Measurements from ENCODE around the gene NDUFC2.
A peak's percentile ranks its signal among the peaks of the same experiment; 100 is the strongest.
"Not testable (repeated sequence)": the region's sequence is repeated elsewhere in the genome, so short reads cannot be mapped to it uniquely, and the experiment has no call there.

The NDUFC2 gene

DNA sequence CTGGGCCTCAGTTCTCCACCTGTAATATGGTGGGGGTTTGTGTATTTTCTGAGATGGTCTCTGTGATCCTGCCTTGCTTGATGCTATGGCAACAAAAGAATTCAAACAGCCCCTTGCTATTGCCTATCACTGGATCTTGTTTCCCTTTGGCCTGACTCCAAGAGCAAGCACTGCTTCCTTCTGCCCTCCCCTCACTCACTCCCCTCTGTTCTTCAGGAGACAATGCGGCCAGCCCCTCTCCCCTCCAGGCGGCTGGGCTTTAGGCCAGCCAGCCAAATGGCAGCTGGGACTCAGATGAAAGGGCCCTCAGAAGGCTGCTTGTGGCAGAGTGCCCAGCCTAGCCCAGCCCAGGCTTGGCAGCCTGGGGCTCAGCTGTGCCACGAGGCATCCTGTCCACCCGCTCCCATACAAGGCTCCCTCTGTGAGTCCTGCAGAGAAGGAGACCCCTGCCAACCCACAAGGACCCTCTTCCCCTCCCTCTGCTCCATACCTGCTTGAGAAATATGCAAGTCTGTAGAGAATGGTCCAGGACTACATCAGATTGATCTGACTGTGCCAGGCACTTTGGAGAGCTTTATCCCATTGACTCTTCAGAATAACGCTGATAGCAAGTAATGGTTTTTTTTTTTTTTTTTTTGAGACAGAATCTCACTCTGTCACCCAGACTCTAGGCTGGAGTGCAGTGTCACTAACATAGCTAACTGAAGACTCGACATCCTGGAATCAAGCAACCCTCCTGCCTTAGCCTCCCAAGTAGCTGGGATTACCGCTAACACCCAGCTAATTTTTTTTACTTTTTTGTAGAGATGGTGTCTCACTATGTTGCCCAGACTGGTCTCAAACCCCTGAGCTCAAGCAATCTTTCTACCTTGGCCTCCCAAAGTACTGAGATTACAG is 49.0 kb downstream of the NDUFC2 start:
- DNase-seq (ENCODE audit: low spot score), result peak; percentile 95

DNA sequence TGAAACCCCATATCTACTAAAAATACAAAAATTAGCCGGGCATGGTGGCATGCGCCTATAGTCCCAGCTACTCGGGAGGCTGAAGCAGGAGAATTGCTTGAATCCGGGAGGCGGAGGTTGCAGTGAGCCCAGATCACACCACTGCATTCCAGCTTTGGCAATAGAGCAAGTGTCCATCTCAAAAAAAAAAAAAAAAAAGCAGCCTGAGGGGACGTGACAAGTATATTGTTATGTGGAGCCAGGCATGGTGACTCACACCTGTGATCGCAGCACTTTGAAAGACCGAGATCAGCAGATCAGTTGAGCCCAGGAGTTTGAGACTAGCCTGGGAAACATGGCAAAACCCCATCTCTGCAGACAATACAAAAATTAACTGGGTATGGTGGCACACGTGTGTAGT is 51.2 kb downstream of the NDUFC2 start:
- not testable (repeated sequence) for DNase-seq (ENCODE audit: low spot score)

DNA sequence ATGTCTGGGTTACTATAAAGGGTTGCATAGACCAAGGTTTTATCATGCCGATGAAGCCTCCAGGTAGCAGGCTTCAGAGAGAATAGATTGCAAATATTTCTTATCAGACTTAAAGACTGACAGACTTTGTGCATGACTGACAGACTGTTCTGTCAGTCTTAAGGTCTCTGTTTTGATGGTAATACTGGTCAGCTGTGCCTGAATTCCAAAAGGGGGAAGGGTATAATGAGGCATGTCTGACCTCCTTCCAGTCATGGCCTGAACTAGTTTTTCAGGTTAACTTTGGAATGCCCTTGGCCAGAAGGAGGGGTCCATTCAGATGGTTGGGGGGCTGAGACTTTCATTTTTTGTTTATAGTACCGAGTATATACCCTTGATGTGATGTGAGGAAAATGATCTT is 51.9 kb downstream of the NDUFC2 start:
- no peak for DNase-seq (ENCODE audit: low spot score)

DNA sequence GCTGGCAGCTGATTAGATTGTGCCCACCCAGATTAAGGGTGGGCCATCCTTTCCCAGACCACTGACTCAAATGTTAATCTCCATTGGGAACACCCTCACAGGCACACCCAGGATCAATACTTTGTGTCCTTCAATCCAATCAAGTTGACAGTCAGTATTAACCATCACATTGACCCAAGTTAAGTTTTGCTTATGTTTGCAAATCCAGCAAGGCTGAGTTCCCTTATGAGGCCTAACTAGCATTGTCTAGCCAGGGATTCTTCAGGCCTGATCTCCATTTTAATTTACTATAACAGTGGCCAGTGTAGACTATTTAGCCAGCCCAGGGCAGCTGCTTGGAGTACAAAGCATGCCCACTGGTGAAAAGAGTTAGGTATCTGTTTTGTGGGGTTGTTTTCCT is 54.3 kb downstream of the NDUFC2 start:
- no peak for DNase-seq (ENCODE audit: low spot score)

DNA sequence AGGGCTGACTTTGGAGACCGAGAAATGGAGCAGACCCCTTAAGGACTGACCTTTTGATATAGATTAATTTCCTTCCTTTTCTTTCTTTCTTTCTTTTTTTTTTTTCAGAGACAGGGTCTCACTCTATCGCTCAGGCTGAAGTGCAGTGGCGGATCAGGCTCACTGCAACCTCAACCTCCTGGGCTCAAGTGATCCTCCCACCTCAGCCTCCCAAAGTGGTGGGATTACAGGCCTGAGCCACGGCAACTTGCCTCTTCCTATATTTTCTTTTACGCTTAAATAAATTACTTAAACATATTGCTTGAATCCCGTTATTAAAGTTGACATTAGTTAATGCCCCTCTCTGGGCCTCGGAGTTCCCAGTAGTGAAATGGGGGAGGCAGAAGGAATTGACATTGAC is 56.2 kb downstream of the NDUFC2 start:
- DNase-seq (ENCODE audit: low spot score), result no peak

DNA sequence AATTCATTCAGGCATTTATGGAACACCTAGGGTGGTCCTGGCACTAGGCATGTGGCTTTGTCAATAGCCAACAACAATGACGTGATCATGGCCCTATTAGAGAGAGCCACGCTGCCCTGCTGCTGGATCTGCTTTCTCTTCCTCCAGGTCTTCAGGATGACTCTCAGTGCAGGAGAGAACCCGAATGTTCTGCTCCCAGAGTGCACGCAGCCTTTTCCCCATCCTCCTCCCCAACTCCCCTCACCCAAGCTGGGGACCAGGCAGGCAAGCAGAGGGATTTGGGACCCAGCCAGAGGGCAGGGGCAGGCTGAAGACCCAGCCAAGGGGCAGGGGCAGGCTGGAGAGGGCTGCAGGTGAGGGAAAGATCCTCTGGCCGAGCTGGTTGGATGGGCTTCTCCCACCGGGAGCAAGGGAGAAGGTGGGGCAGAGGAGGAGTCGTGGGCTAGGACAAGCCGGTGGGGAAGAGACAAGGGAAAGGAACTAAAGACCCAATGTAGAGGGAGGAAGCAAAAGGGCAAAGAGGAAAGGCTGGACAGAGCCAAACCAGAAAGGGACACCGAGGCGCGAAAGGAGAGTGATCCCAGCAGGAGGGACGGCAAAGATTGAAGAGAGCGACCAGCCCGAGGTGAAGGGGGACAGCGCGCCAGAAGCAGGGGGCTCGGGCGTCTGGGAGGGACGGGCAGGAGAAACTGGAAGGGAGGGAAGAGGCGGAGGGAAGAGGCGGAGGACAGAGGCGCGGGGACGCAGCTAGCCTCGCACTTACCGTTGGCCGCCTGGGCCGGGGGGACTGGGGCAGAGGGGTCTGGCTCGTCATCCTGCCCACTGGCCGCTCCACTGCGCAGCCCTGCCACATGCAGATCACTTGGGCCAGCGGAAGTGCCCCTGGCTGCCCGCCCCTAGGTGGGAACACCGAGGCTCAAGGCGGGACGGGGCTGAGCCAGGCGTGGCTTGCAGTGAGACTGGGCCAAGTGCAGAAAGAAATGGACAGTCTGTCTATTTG is 57.0 kb downstream of the NDUFC2 start, which contains the start of gene KCTD14:
Gene KCTD14, minus strand, starts transcription at position 880 of the 1,000 bp plus-strand sequence. Its CDS starts 27 bp downstream, at position 853.
- no peak for DNase-seq (ENCODE audit: low spot score)

DNA sequence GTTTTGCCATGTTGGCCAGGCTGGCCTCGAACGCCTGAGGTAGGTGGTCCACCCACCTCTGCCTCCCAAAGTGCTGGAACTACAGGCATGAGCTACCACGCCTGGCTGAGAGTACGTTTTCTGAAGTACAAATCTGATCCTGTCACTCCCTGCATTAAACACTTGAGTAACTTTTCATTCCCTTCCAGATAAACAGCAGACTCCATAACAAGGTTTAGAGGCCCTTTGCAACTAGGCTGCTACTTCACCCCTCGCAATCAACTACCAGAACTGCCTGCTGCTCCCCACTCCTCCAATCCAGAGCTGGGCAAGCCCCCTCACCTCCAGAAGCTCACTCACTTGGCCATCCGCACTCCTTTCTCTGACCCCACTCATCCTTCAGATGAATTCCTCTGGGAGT is 58.1 kb downstream of the NDUFC2 start:
- no peak for DNase-seq (ENCODE audit: low spot score)

DNA sequence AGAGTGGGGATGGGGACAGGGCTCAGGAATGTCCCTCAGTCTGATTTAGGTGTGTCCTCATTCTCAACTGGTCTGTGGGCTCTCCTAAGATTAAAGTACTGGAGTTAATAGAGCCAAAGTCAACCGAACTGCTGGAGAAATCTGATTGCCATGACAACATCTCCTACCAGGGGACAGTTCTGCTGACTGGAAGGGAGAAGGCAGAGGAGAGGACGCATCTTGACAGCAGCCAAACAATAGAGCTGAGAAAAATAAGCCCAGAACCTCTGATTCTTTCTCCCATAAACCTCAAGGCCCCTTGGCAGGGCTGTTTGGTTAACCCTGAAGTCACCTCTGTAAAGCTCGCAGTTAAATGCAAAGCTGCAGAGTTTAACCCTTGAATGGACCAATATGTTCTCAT is 59.4 kb downstream of the NDUFC2 start:
- no peak for DNase-seq (ENCODE audit: low spot score)

DNA sequence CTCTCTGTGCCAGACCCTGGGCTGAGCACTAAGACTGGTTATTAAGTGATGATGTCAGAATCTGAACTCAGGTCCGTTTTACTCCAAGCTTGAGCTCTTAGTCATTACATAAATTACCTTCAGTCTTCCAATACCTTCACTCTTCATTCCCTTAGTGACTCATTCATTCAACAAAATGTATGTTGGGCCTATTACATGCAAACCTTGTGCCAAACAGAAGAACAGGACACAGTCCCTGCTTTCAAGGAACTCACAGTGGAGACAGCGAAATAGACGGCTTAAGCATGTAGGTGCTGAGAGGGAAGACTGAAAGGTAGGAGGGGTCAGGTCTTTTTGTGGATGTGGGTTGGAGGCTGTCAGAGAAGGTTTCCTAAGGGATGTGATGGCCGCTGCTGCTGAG is 59.9 kb downstream of the NDUFC2 start:
- no peak for DNase-seq (ENCODE audit: low spot score)
